ENCODE measurements around the gene DUSP10. TPM values are rescaled to one million over a fixed set of nuclear protein-coding genes. Genes with fewer than 3 reads are reported as not detected.

The DUSP10 gene
- polyA plus RNA-seq, 4 donors: 3.1 to 4.1 (median 3.7) TPM

- no peak for DNase-seq (ENCODE audit: low read depth in 4 of 4, low spot score in 3 of 4)
Observed at GRCh38 chr1:221664253-221664652, 77.6 kb downstream of the DUSP10 start.

GRCh38 chr1:221663321-221663720 is 78.6 kb downstream of the DUSP10 start:
- no peak for DNase-seq (ENCODE audit: low read depth in 4 of 4, low spot score in 3 of 4)

- DNase-seq (ENCODE audit: low read depth in 4 of 4, low spot score in 3 of 4): no peak
Observed at GRCh38 chr1:221655766-221656305, 86.1 kb downstream of the DUSP10 start.

Data from right renal pelvis (tissue), 4 donors.